GM23338 (cell line): ENCODE results near the gene FBLIM1. TPM values are rescaled to one million over a fixed set of nuclear protein-coding genes. Genes with fewer than 3 reads are reported as not detected.
"Not testable (repeated sequence)": the region's sequence is repeated elsewhere in the genome, so short reads cannot be mapped to it uniquely, and the experiment has no call there.

ENCODE experiments used
- ATAC-seq: fragments of 200-7000 bp; cut with Tn5 transposase; 3 replicates; pipeline ENCODE4 v1.9.1; 2020
- DNase-seq: peaks from one replicate; pipeline ENCODE4 v3.0.0-alpha.2; 2015; ENCODE audit warnings: low spot score
- H2AFZ ChIP-seq: fragments of 200-600 bp; sonication (generic); 2 replicates; pipeline ENCODE4 v1.8.0; 2016; ENCODE audit warnings: antibody characterized with exemption, mild to moderate bottlenecking, moderate library complexity
- H3F3A ChIP-seq: fragments of 200-600 bp; sonication (generic); replicated peaks from 2 replicates; pipeline ENCODE4 v1.8.0; 2017; ENCODE audit warnings: antibody characterized with exemption, mixed run types, low read depth
- H3K27ac ChIP-seq: fragments of 200-600 bp; sonication (generic); 2 replicates; pipeline ENCODE4 v1.6.1; 2016; ENCODE audit warnings: low read depth
- H3K27me3 ChIP-seq: fragments of 200-600 bp; sonication (generic); 2 replicates; pipeline ENCODE4 v1.8.0; 2016; ENCODE audit warnings: mild to moderate bottlenecking, mixed run types, moderate library complexity; ENCODE audit not compliant: insufficient read depth
- H3K36me3 ChIP-seq: fragments of 200-600 bp; sonication (generic); 2 replicates; pipeline ENCODE4 v1.8.0; 2016; ENCODE audit warnings: mild to moderate bottlenecking; ENCODE audit not compliant: insufficient read depth
- H3K4me1 ChIP-seq: fragments of 200-600 bp; sonication (generic); 2 replicates; pipeline ENCODE4 v1.8.0; 2016; ENCODE audit warnings: mild to moderate bottlenecking, moderate library complexity; ENCODE audit not compliant: insufficient read depth
- H3K4me2 ChIP-seq: fragments of 200-600 bp; sonication (generic); 2 replicates; pipeline ENCODE4 v1.7.1; 2017; ENCODE audit warnings: mixed run types
- H3K4me3 ChIP-seq: fragments of 200-600 bp; sonication (generic); 2 replicates; pipeline ENCODE4 v1.6.1; 2016; ENCODE audit warnings: mixed run types
- H3K79me2 ChIP-seq: fragments of 200-600 bp; sonication (generic); replicated peaks from 2 replicates; pipeline ENCODE4 v1.8.0; 2017; ENCODE audit warnings: mild to moderate bottlenecking; ENCODE audit not compliant: insufficient read depth
- H3K9me2 ChIP-seq: fragments of 200-600 bp; sonication (generic); 2 replicates; pipeline ENCODE4 v1.8.0; 2017; ENCODE audit not compliant: insufficient read depth
- H4K20me1 ChIP-seq: fragments of 200-600 bp; sonication (generic); replicated peaks from 2 replicates; pipeline ENCODE4 v1.8.0; 2017; ENCODE audit warnings: mild to moderate bottlenecking; ENCODE audit not compliant: insufficient read depth
- H3K27ac Mint-ChIP-seq: 2 replicates; pipeline ENCODE4 v1.8.0; 2020; ENCODE audit warnings: inconsistent platforms, mild to moderate bottlenecking, moderate library complexity, mixed read lengths
- H3K27me3 Mint-ChIP-seq: 3 replicates; pipeline ENCODE4 v1.8.0; 2022; ENCODE audit warnings: low read depth, mild to moderate bottlenecking, moderate library complexity, mixed read lengths, inconsistent platforms; ENCODE audit not compliant: insufficient read depth, poor library complexity
- H3K36me3 Mint-ChIP-seq: 3 replicates; pipeline ENCODE4 v1.8.0; 2021; ENCODE audit warnings: low read depth, mild to moderate bottlenecking, inconsistent platforms, moderate library complexity, mixed read lengths
- H3K4me1 Mint-ChIP-seq: 3 replicates; pipeline ENCODE4 v1.8.0; 2020; ENCODE audit warnings: mild to moderate bottlenecking, inconsistent platforms, mixed read lengths
- H3K4me3 Mint-ChIP-seq: 3 replicates; pipeline ENCODE4 v1.8.0; 2021; ENCODE audit warnings: moderate library complexity, mild to moderate bottlenecking, inconsistent platforms, mixed read lengths
- H3K9me3 Mint-ChIP-seq: 3 replicates; pipeline ENCODE4 v1.8.0; 2020; ENCODE audit warnings: moderate library complexity, mild to moderate bottlenecking, inconsistent platforms, mixed read lengths
- CREB1 ChIP-seq: fragments of 250-450 bp; sonication (Bioruptor Pico); IDR thresholded peaks from 2 replicates; pipeline ENCODE4 v1.5.0; 2020; ENCODE audit warnings: low read depth, mild to moderate bottlenecking, moderate library complexity
- CTCF ChIP-seq, 2 experiments: fragments of 200-600 bp in 1 of 2; sonication (generic) in 1 of 2; conservative IDR thresholded peaks; 2 replicates each; pipeline versions ENCODE4 v1.5.1 to v1.6.1; 2016 to 2017; ENCODE audit warnings: antibody characterized with exemption in 2 of 2, low read depth in 2 of 2, mild to moderate bottlenecking in 2 of 2, moderate library complexity in 1 of 2
- ETS1 ChIP-seq: IDR thresholded peaks from 2 replicates; pipeline ENCODE4 v1.6.1; 2016; ENCODE audit warnings: antibody characterized with exemption
- EZH2 ChIP-seq: fragments of 200-600 bp; sonication (generic); IDR thresholded peaks from one replicate; pipeline ENCODE4 v1.8.0; 2017; ENCODE audit warnings: antibody characterized with exemption, mild to moderate bottlenecking, low read depth; ENCODE audit not compliant: unreplicated experiment
- EZH2phosphoT487 ChIP-seq: fragments of 200-600 bp; sonication (generic); IDR thresholded peaks from one replicate; pipeline ENCODE4 v1.8.1; 2018; ENCODE audit warnings: antibody characterized with exemption; ENCODE audit not compliant: unreplicated experiment
- NANOG ChIP-seq: IDR thresholded peaks from 2 replicates; pipeline ENCODE4 v1.6.1; 2016; ENCODE audit warnings: antibody characterized with exemption, borderline replicate concordance
- POLR2AphosphoS5 ChIP-seq: IDR thresholded peaks from 2 replicates; pipeline ENCODE4 v1.6.1; 2016; ENCODE audit warnings: antibody characterized with exemption, low read depth
- REST ChIP-seq: IDR thresholded peaks from one replicate; pipeline ENCODE4 v1.6.1; 2018; ENCODE audit warnings: antibody characterized with exemption; ENCODE audit not compliant: unreplicated experiment
- STAT1 ChIP-seq: IDR thresholded peaks from one replicate; pipeline ENCODE4 v1.6.1; 2016; ENCODE audit warnings: antibody characterized with exemption; ENCODE audit not compliant: unreplicated experiment
- ZNF114 ChIP-seq: fragments of 250-450 bp; sonication (Bioruptor Pico); IDR thresholded peaks from 2 replicates; pipeline ENCODE4 v1.5.0; 2020; ENCODE audit warnings: mild to moderate bottlenecking, moderate library complexity
- ZNF331 ChIP-seq: fragments of 250-450 bp; sonication (Bioruptor Pico); IDR thresholded peaks from 2 replicates; pipeline ENCODE4 v1.5.0; 2020; ENCODE audit warnings: low read depth, mild to moderate bottlenecking, moderate library complexity
- polyA plus RNA-seq: library from polyadenylated mRNA; unstranded; fragments of >200 nt; fragmentation: Nextera tagmentation; extraction: Ambion mirVana; gene quantifications from 2 replicates; pipeline ENCODE4 v1.2.1, GENCODE V29; 2016
- total RNA-seq: library from RNA; depleted of rRNA; stranded (reverse); fragments of >200 nt; shearing (Covaris generic); gene quantifications from 2 replicates; pipeline ENCODE4 v1.2.3, GENCODE V29; 2014

Gene FBLIM1
- total and polyA plus RNA-seq, 2 experiments from 2014 or later: 41.7 to 81.7 TPM

GRCh38 chr1:15807121-15807520 lies 48.5 kb downstream of the FBLIM1 start (continued):
- TF ChIP-seq REST: no peak

- ATAC-seq, H3K4me3 Mint-ChIP-seq, DNase-seq, H3K36me3 Mint-ChIP-seq, H3K9me2 ChIP-seq, H3K4me3 ChIP-seq, H3K36me3 ChIP-seq, H3K27me3 ChIP-seq, H4K20me1 ChIP-seq, H3K9me3 Mint-ChIP-seq, H3K79me2 ChIP-seq, H3F3A ChIP-seq, H2AFZ ChIP-seq, H3K4me1 Mint-ChIP-seq, H3K4me1 ChIP-seq, H3K4me2 ChIP-seq: not testable (repeated sequence)
- peak within 1 kb of the TSS; percentile 67; the same call in 1 of the 2 replicates for H3K27ac ChIP-seq
- Mint-ChIP-seq H3K27ac (0 out of 2 replicates have a peak within 1 kb of the TSS, but pooled peaks have one; percentile 72), H3K27me3 (peaks cover 11% of the 10 kb centered on the region)
These were observed 49.0 kb downstream of the FBLIM1 start, which contains the start of gene UQCRHL for GRCh38 chr1:15807549-15807948. Gene UQCRHL, minus strand, starts transcription at chr1:15807649. Its CDS starts 0 bp downstream, at chr1:15807649.

- peak overlapping the region; percentile 67; the same call in 1 of the 2 replicates for H3K27ac ChIP-seq
- ATAC-seq (peak; percentile 85), DNase-seq (peak; percentile 79)
- no peak overlapping the region for H2AFZ ChIP-seq
- Mint-ChIP-seq H3K27ac (peak overlapping the region; percentile 72; the same call in 1 of the 2 replicates), H3K36me3 (no peaks in the 10 kb centered on the region), H3K4me1 (peaks cover 6% of the 10 kb centered on the region), H3K4me3 (no peak overlapping the region), H3K9me3 (no peaks in the 10 kb centered on the region), H3K27me3 (peaks cover 6% of the 10 kb centered on the region)
- no peaks in the 10 kb centered on the region for H3K27me3 ChIP-seq
- no peak overlapping the region for H3K4me3 ChIP-seq
- no peaks in the 10 kb centered on the region for H3K36me3 ChIP-seq
- no peaks in the 10 kb centered on the region for H4K20me1 ChIP-seq
- no peaks in the 10 kb centered on the region for H3K79me2 ChIP-seq
- H3K4me2 ChIP-seq: no peak overlapping the region
- 0 out of 2 replicates have a peak, but pooled peaks cover 6% of the 10 kb centered on the region for H3F3A ChIP-seq
- no peaks in the 10 kb centered on the region for H3K4me1 ChIP-seq
- no peaks in the 10 kb centered on the region for H3K9me2 ChIP-seq
- no peak for TF ChIP-seq POLR2AphosphoS5
- TF ChIP-seq CTCF (conservative IDR thresholded peaks at IDR 0.05; ENCODE audit: low read depth in 2 of 2): no peak
- TF ChIP-seq ZNF331: no peak
- TF ChIP-seq EZH2: no peak
- no peak for TF ChIP-seq ETS1
- no peak for TF ChIP-seq ZNF114 (CRISPR knock-in tag)
- no peak for TF ChIP-seq CREB1
- no peak for TF ChIP-seq STAT1
- no peak for TF ChIP-seq NANOG
- no peak for TF ChIP-seq EZH2phosphoT487
- no peak for TF ChIP-seq REST
These were observed 50.4 kb downstream of the FBLIM1 start for GRCh38 chr1:15808955-15809354.
